Left hindlimb (tissue), 1 donor: ENCODE data around the gene C14orf132.

Source experiments
- DNase-seq: peaks from one replicate; pipeline ENCODE4 v3.0.0-alpha.2; 2018

The C14orf132 gene

GRCh38 chr14:96100161-96101064, 61.3 kb downstream of the C14orf132 start:
- DNase-seq: peak; percentile 85

GRCh38 chr14:96102081-96102856, 63.1 kb downstream of the C14orf132 start:
- DNase-seq: no peak

- no peak for DNase-seq
These were observed 63.9 kb downstream of the C14orf132 start for GRCh38 chr14:96103075-96103474.

- DNase-seq: no peak
These were observed 64.6 kb downstream of the C14orf132 start for GRCh38 chr14:96103560-96104460.

- peak; percentile 79 for DNase-seq
These were observed 65.4 kb downstream of the C14orf132 start for GRCh38 chr14:96104469-96105057.

- DNase-seq: no peak
These were observed 66.1 kb downstream of the C14orf132 start for GRCh38 chr14:96105089-96105925.

- DNase-seq: no peak
These were observed 66.8 kb downstream of the C14orf132 start for GRCh38 chr14:96105926-96106441.

GRCh38 chr14:96106891-96107290, 67.7 kb downstream of the C14orf132 start:
- no peak for DNase-seq

- DNase-seq: no peak
These were observed 69.1 kb downstream of the C14orf132 start for GRCh38 chr14:96108061-96108795.

- no peak for DNase-seq
These were observed 69.7 kb downstream of the C14orf132 start for GRCh38 chr14:96108911-96109310.

- DNase-seq: no peak
These were observed 70.6 kb downstream of the C14orf132 start for GRCh38 chr14:96109596-96110355.

- no peak for DNase-seq
These were observed 72.9 kb downstream of the C14orf132 start for GRCh38 chr14:96112032-96112431.

GRCh38 chr14:96114002-96114401, 74.8 kb downstream of the C14orf132 start:
- no peak for DNase-seq

GRCh38 chr14:96117101-96117897, 78.1 kb downstream of the C14orf132 start:
- DNase-seq: no peak

- no peak for DNase-seq
These were observed 78.8 kb downstream of the C14orf132 start for GRCh38 chr14:96117960-96118359.

GRCh38 chr14:96118391-96118790, 79.2 kb downstream of the C14orf132 start:
- no peak for DNase-seq

GRCh38 chr14:96119947-96120346, 80.8 kb downstream of the C14orf132 start:
- DNase-seq: no peak

GRCh38 chr14:96120392-96120791, 81.2 kb downstream of the C14orf132 start:
- no peak for DNase-seq

GRCh38 chr14:96120941-96121340, 81.8 kb downstream of the C14orf132 start:
- no peak for DNase-seq
